GM23248 (cell line): ENCODE measurements around the gene ZDHHC1. TPM values are rescaled to one million over a fixed set of nuclear protein-coding genes. Genes with fewer than 3 reads are reported as not detected.
"Not testable (repeated sequence)": the region's sequence is repeated elsewhere in the genome, so short reads cannot be mapped to it uniquely, and the experiment has no call there.

Source experiments
- DNase-seq: peaks from one replicate; pipeline ENCODE4 v3.0.0-alpha.2; 2015
- H2AFZ ChIP-seq: fragments of 200-600 bp; sonication (generic); 2 replicates; pipeline ENCODE4 v1.6.1; 2016; ENCODE audit warnings: antibody characterized with exemption
- H3F3A ChIP-seq: fragments of 200-600 bp; sonication (generic); 2 replicates; pipeline ENCODE4 v1.6.1; 2016; ENCODE audit warnings: mild to moderate bottlenecking, antibody characterized with exemption, mixed run types; ENCODE audit not compliant: insufficient read depth
- H3K27ac ChIP-seq: fragments of 200-600 bp; sonication (generic); 2 replicates; pipeline ENCODE4 v1.5.1; 2016; ENCODE audit warnings: mild to moderate bottlenecking
- H3K27me3 ChIP-seq: fragments of 200-600 bp; sonication (generic); replicated peaks from 2 replicates; pipeline ENCODE4 v1.6.1; 2016; ENCODE audit warnings: mild to moderate bottlenecking; ENCODE audit not compliant: insufficient read depth
- H3K36me3 ChIP-seq: fragments of 200-600 bp; sonication (generic); 2 replicates; pipeline ENCODE4 v1.6.1; 2016; ENCODE audit warnings: low read depth, mild to moderate bottlenecking
- H3K4me1 ChIP-seq: fragments of 200-600 bp; sonication (generic); 2 replicates; pipeline ENCODE4 v1.6.1; 2016; ENCODE audit warnings: mild to moderate bottlenecking; ENCODE audit not compliant: insufficient read depth
- H3K4me2 ChIP-seq: fragments of 200-600 bp; sonication (generic); one replicate; pipeline ENCODE4 v1.6.1; 2016; ENCODE audit warnings: mild to moderate bottlenecking; ENCODE audit not compliant: unreplicated experiment
- H3K4me3 ChIP-seq: fragments of 200-600 bp; sonication (generic); 2 replicates; pipeline ENCODE4 v1.5.1; 2016; ENCODE audit warnings: mild to moderate bottlenecking
- H3K79me2 ChIP-seq: fragments of 200-600 bp; sonication (generic); 2 replicates; pipeline ENCODE4 v1.6.1; 2016; ENCODE audit warnings: mild to moderate bottlenecking; ENCODE audit not compliant: insufficient read depth
- H3K9ac ChIP-seq: fragments of 200-600 bp; sonication (generic); 2 replicates; pipeline ENCODE4 v1.6.1; 2016; ENCODE audit warnings: mild to moderate bottlenecking
- H3K9me2 ChIP-seq: fragments of 200-600 bp; sonication (generic); 2 replicates; pipeline ENCODE4 v1.6.1; 2016; ENCODE audit warnings: mixed run types, mild to moderate bottlenecking, moderate library complexity; ENCODE audit not compliant: insufficient read depth
- H3K9me3 ChIP-seq: fragments of 200-600 bp; sonication (generic); one replicate; pipeline ENCODE4 v1.6.1; 2017; ENCODE audit warnings: low read depth
- H4K20me1 ChIP-seq: fragments of 200-600 bp; sonication (generic); 2 replicates; pipeline ENCODE4 v1.6.0; 2016; ENCODE audit not compliant: insufficient read depth
- EZH2 ChIP-seq: fragments of 200-600 bp; sonication (generic); IDR thresholded peaks from 2 replicates; pipeline ENCODE4 v1.6.1; 2018; ENCODE audit warnings: antibody characterized with exemption, mild to moderate bottlenecking; ENCODE audit not compliant: insufficient read depth, poor library complexity, severe bottlenecking
- EZH2phosphoT487 ChIP-seq: fragments of 200-600 bp; sonication (generic); IDR thresholded peaks from 2 replicates; pipeline ENCODE4 v1.6.1; 2018; ENCODE audit warnings: antibody characterized with exemption, moderate library complexity, mild to moderate bottlenecking, low read depth; ENCODE audit not compliant: insufficient read depth
- WGBS, 2 experiments: methylation state at CpG; one replicate each; pipeline ENCODE4 v1.1.6; 2015 to 2017; ENCODE audit warnings: low lambda C conversion rate in 2 of 2, low coverage in 1 of 2; ENCODE audit errors: missing lambda C conversion rate in 2 of 2; 5-methylcytosine and 5-hydroxymethylcytosine counted together
- in situ Hi-C: fragments of 300-500 bp; cut with MboI; formaldehyde crosslinking; loops from 2 replicates; pipeline ENCODE4 v1.15.0; 2020
- polyA plus RNA-seq: library from polyadenylated mRNA; unstranded; fragments of >200 nt; fragmentation: Nextera tagmentation; extraction: Ambion mirVana; gene quantifications from 2 replicates; pipeline ENCODE4 v1.2.1, GENCODE V29; 2016
- total RNA-seq: library from RNA; depleted of rRNA; stranded (reverse); fragments of >200 nt; shearing (Covaris generic); gene quantifications from 2 replicates; pipeline ENCODE4 v1.2.3, GENCODE V29; 2014

Gene ZDHHC1
- total and polyA plus RNA-seq, 2 experiments from 2014 or later: 9.2 to 10.9 TPM

GRCh38 chr16:67419502-67419901 is 3.2 kb upstream of the ZDHHC1 start:
- no peak overlapping the region for H3K27ac ChIP-seq
- no peak overlapping the region for H3K9ac ChIP-seq
- TF ChIP-seq EZH2phosphoT487 (no peak), EZH2 (no peak)
- 0 out of 2 replicates have a peak, but pooled peaks cover 4% of the 10 kb centered on the region for H3K79me2 ChIP-seq
- H3K36me3 ChIP-seq: no peaks in the 10 kb centered on the region
- no peaks in the 10 kb centered on the region for H4K20me1 ChIP-seq
- H3K9me2 ChIP-seq: no peaks in the 10 kb centered on the region
- H3F3A ChIP-seq: 0 out of 2 replicates have a peak, but pooled peaks cover 3% of the 10 kb centered on the region
- WGBS, 2 experiments: 91 to 92% methylated on average over 3 of the region's 3 CpGs
- no peak for DNase-seq
- no peak overlapping the region for H3K4me2 ChIP-seq
- H3K4me3 ChIP-seq: no peak overlapping the region
- H3K27me3 ChIP-seq: no peaks in the 10 kb centered on the region
- H3K4me1 ChIP-seq: peaks cover 6% of the 10 kb centered on the region; the same call in 1 of the 2 replicates
- no peak overlapping the region for H2AFZ ChIP-seq
- in situ Hi-C loops: no loop called here
- no peaks in the 10 kb centered on the region for H3K9me3 ChIP-seq

- H3K27me3 ChIP-seq: no peaks in the 10 kb centered on the region
- H2AFZ ChIP-seq: no peak overlapping the region
- TF ChIP-seq EZH2: no peak
- no peak for TF ChIP-seq EZH2phosphoT487
- peaks cover 5% of the 10 kb centered on the region; the same call in 1 of the 2 replicates for H3F3A ChIP-seq
- H3K4me1 ChIP-seq: peaks cover 11% of the 10 kb centered on the region; the same call in 1 of the 2 replicates
- H4K20me1 ChIP-seq: no peaks in the 10 kb centered on the region
- H3K79me2 ChIP-seq: peaks cover 4% of the 10 kb centered on the region; the same call in 1 of the 2 replicates
- no peaks in the 10 kb centered on the region for H3K36me3 ChIP-seq
- H3K4me2 ChIP-seq: no peak overlapping the region
- no peak overlapping the region for H3K27ac ChIP-seq
- no peak for DNase-seq
- WGBS, 2 experiments: 89 to 93% methylated on average over 2 of the region's 2 CpGs
- H3K9me3 ChIP-seq: no peaks in the 10 kb centered on the region
- no peak overlapping the region for H3K9ac ChIP-seq
- in situ Hi-C loops: no loop called here
- no peak overlapping the region for H3K4me3 ChIP-seq
- no peaks in the 10 kb centered on the region for H3K9me2 ChIP-seq
These were observed 1.2 kb upstream of the ZDHHC1 start for GRCh38 chr16:67417333-67418061.

GRCh38 chr16:67415421-67415820 is 856 bp downstream of the ZDHHC1 start:
- H3K27me3 ChIP-seq, in situ Hi-C loops, H3F3A ChIP-seq, H3K9me2 ChIP-seq, H4K20me1 ChIP-seq, DNase-seq, H3K9me3 ChIP-seq, H3K36me3 ChIP-seq: not testable (repeated sequence)
- peak overlapping the region; percentile 80 for H3K4me3 ChIP-seq
- H2AFZ ChIP-seq: peak overlapping the region; percentile 96
- peaks cover 18% of the 10 kb centered on the region for H3K79me2 ChIP-seq
- H3K9ac ChIP-seq: peak overlapping the region; percentile 95
- 84 to 87% methylated on average over 19 of the region's 19 CpGs for WGBS, 2 experiments
- peak overlapping the region; percentile 95 for H3K4me2 ChIP-seq
- peaks cover 11% of the 10 kb centered on the region; the same call in 1 of the 2 replicates for H3K4me1 ChIP-seq
- peak overlapping the region; percentile 85 for H3K27ac ChIP-seq

GRCh38 chr16:67413978-67414911 is 2.0 kb downstream of the ZDHHC1 start:
- no peak overlapping the region for H3K27ac ChIP-seq
- H4K20me1 ChIP-seq: no peaks in the 10 kb centered on the region
- no peaks in the 10 kb centered on the region for H3K36me3 ChIP-seq
- H3K79me2 ChIP-seq: peaks cover 18% of the 10 kb centered on the region
- H3K4me1 ChIP-seq: peaks cover 11% of the 10 kb centered on the region; the same call in 1 of the 2 replicates
- H3K9ac ChIP-seq: no peak overlapping the region
- DNase-seq: no peak
- H3K4me3 ChIP-seq: no peak overlapping the region
- in situ Hi-C loops: no loop called here
- peaks cover 9% of the 10 kb centered on the region; the same call in 1 of the 2 replicates for H3F3A ChIP-seq
- no peak overlapping the region for H3K4me2 ChIP-seq
- H3K27me3 ChIP-seq: no peaks in the 10 kb centered on the region
- H2AFZ ChIP-seq: no peak overlapping the region
- H3K9me3 ChIP-seq: no peaks in the 10 kb centered on the region
- WGBS, 2 experiments: 23 to 28% methylated on average over 6 of the region's 6 CpGs
- H3K9me2 ChIP-seq: no peaks in the 10 kb centered on the region
- TF ChIP-seq EZH2phosphoT487 (no peak), EZH2 (no peak)
